GM12891 (cell line): Measurements from ENCODE around the gene DLG3.

ENCODE experiments used
- POLR2A ChIP-seq: IDR thresholded peaks from 2 replicates; pipeline ENCODE4 v1.6.1; 2011; ENCODE audit warnings: low read depth, low read length, control low read depth
- POLR2AphosphoS5 ChIP-seq: IDR thresholded peaks from 2 replicates; pipeline ENCODE4 v1.6.1; 2011; ENCODE audit warnings: low read depth, low read length, control low read depth
- SPI1 ChIP-seq: IDR thresholded peaks from 2 replicates; pipeline ENCODE4 v1.6.1; 2011; ENCODE audit warnings: low read depth, low read length, control low read depth
- TAF1 ChIP-seq: IDR thresholded peaks from 2 replicates; pipeline ENCODE4 v1.6.1; 2011; ENCODE audit warnings: low read depth, low read length, control low read depth

- TF ChIP-seq TAF1 (no peak), POLR2A (no peak), POLR2AphosphoS5 (no peak), SPI1 (no peak)
These were observed 34.1 kb downstream of the DLG3 start for GRCh38 chrX:70478526-70479245.
